GM18519 (cell line): Measurements from ENCODE around the gene CHST9.
"Not testable (repeated sequence)": the region's sequence is repeated elsewhere in the genome, so short reads cannot be mapped to it uniquely, and the experiment has no call there.

ENCODE experiments used
- ATAC-seq: cut with Tn5 transposase; IDR thresholded peaks from one replicate; pipeline ENCODE4 v1.9.1; 2021; ENCODE audit warnings: mild to moderate bottlenecking, moderate library complexity; ENCODE audit not compliant: unreplicated experiment, low FRiP score

Gene CHST9, protein sequence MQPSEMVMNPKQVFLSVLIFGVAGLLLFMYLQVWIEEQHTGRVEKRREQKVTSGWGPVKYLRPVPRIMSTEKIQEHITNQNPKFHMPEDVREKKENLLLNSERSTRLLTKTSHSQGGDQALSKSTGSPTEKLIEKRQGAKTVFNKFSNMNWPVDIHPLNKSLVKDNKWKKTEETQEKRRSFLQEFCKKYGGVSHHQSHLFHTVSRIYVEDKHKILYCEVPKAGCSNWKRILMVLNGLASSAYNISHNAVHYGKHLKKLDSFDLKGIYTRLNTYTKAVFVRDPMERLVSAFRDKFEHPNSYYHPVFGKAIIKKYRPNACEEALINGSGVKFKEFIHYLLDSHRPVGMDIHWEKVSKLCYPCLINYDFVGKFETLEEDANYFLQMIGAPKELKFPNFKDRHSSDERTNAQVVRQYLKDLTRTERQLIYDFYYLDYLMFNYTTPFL

DNA sequence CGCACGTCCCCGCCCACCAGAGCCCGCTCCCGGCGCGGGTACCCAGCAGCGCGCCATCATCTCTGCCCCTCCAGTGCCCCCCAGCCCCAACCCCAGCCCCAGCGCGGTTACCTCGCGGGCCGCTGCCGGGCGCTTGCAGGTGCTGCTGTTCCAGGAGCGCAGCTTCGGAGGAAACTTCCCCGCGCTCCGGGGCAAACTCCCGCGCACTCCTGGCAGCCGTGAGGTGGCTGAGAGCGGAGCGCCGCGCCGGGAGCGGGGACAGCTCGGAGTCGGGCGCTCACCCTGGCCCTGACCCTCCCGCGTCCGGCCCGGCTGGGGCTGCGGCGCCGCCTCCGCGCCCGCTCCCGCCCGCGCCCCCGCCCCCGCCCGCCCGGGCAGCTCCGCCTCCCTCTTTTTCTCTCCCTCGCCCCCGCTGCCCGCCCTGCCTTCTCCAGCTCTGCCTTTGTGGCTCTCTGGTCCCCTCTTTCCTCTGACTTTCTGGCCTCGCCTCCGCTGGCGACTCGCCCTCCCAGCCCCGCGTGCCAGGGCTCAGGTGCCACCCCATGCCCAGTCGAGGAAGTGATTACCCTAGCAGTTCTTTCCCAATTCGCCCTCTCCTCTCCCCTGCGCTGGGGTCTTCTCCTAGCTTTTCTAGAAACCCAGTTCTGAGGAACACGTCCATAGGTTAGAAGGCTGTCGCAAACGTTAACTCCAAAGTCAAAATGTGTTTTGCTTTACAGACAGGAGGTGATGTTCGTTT lies at the start of gene CHST9:
Gene CHST9, minus strand, starts transcription at position 284 of the 739 bp plus-strand sequence. CDS start 42,499 bp downstream, outside the sequence.
- ATAC-seq, result no peak

DNA sequence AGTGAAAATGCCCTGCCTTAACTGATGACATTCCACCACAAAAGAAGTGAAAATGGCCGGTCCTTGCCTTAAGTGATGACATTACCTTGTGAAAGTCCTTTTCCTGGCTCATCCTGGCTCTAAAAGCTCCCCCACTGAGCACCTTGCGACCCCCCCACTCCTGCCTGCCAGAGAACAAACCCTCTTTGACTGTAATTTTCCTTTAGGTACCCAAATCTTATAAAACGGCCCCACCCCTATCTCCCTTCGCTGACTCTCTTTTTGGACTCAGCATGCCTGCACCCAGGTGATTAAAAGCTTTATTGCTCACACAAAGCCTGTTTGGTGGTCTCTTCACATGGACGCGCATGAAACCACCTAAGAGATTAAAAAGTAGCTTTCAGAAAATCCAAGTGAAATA lies 47.2 kb upstream of the CHST9 start:
- not testable (repeated sequence) for ATAC-seq

DNA sequence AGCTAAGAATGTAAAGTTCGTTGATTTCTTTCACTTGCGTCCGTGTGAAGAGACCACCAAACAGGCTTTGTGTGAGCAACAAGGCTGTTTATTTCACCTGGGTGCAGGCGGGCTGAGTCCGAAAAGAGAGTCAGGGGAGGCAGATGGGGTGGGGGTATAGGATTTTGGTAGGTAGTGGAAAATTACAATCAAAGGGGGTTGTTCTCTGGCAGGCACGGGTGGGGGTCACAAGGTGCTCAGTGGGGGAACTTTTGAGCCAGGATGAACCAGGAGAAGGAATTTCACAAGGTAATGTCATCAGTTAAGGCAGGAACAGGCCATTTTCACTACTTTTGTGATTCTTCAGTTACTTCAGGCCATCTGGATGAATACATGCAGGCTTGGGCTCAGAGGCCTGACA lies 46.6 kb upstream of the CHST9 start:
- ATAC-seq, result not testable (repeated sequence)

DNA sequence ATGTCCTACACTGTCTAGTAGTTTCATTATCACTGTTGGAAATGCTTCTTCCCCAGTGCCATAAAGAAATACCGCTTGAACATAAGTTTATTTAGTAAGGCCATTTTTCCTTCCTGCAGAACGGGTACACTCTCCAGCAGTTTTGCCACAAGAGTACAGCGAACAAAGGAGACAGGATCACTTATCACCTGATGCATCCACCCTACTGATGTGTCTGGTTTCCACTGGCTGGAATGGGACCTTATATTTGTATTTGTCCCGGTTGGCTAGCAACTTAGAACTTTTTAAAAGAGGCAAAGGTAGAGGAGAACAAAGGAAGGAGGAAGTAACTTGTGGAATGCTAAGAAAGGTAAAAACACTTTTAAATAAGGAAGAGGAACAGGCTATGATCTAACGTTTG lies 46.1 kb upstream of the CHST9 start:
- ATAC-seq, result not testable (repeated sequence)

DNA sequence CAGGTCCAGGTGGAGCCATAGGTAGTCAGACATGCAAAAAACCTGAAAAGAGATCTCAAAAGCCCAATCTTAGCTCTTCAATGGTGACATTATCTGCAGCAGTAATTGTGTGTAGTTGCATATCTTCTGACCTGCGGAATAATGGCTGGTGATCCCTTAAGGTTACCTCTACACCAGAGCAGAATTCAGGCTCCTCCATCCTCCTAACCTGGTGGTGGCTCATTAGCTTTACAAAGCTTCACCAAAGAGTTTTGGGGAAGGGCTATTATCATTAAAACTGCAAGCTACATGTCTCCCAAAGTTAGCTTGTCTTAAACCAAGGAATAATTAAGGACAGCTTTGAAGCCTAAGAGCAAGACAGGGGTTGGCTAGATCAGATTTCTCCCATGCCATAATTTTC lies 42.6 kb upstream of the CHST9 start:
- no peak for ATAC-seq

DNA sequence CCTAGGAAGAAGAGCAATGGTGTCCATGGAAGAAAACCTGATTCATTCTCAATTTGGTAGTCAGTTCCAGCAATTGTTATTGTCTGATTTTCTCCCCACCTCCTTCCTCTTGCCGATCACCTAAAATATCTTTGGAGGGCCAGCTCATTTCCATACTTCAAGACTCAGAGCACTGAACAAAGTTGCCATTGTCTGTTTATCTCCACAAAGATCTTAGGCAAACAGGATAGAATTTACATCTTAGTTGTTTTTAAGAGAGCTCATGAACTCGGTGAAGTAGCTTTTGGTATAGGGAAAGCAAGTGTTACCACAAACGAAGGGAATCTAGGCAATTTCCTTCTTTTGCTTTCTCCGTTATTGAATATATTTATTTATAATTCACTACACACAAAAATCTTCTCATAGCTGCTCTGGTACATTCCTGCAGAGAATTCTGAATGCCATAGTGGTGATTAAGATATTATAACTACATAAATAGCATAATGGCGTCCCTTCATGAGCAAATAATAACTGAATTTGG lies 41.5 kb upstream of the CHST9 start:
- no peak for ATAC-seq

DNA sequence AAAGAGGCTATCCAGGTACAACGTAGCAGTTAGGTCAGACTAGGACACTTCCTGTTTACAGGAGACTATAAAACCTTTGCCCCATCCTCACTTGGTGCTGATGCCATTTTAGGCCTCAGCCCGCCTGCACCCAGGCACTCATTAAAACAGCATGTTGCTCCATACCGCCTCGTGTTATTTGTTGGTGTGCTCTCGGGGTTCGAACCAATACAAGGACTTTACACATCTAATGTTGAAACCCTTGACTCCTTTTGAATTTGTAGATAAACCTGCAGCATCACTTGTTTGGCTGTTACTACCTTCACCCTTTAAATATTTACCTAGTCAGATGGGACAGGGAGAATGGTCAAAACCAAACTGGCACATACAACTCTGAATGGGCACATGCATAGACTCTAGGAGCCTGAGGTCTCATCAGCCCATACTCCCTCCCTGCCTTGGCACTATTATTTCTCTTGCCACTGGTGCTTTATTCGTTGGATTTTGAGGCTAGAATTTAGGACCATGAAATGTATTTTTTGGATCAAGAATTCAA lies 40.9 kb upstream of the CHST9 start:
- no peak for ATAC-seq

DNA sequence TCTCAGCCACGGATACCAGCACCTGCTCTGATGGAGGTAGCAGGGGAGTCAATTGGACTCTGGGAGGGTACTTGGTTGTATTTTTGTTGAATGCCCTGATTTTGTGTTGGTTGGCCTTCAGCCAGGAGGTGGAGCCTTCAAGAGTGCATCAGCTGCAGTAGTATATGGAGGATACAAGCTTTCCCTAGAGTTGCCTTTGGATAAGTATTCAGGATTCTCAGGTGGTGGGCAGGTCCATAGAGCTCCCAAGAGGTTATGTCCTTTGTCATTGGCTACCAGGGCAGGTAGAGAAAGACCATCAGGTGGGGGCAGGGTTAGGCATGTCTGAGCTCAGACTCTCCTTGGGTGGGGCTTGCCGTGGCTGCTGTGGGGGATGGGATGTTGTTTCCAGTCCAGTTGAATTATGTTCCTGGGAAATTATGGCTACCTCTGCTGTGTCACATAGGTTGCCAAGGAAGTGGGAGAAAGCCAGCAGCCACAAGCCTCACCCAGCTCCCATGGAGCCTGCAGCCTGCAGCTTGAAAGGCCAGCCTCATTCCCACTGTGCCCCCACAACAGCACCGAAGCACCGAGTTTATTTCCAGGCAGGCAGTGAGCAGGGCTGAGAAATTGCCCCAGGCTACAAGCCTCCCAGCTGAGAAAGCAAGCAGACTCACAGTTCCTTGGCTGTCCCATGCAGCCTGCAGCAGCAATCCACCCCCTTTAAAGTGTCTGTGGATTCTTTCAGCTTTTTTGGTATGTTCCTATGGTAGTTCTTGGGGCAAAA lies 38.6 kb upstream of the CHST9 start:
- ATAC-seq, result no peak

DNA sequence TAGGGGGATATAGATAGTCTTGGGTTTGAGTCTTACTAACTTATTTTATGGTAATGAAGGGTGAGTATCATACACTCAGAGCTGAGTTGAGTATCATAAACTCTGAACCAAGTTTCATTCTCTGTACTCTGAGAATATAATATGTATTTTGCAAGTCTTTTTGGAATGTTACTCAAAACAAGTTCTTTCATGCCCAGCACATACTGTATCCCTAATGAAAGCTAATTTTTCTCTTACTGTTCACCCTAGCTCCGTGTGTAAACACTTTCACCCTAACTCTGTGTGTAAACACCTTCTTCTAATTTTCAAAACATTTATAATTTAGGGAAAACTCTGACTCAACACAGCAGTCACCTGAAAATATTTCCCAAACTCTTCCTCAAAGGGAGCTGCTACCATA lies 29.7 kb upstream of the CHST9 start:
- ATAC-seq, result no peak

DNA sequence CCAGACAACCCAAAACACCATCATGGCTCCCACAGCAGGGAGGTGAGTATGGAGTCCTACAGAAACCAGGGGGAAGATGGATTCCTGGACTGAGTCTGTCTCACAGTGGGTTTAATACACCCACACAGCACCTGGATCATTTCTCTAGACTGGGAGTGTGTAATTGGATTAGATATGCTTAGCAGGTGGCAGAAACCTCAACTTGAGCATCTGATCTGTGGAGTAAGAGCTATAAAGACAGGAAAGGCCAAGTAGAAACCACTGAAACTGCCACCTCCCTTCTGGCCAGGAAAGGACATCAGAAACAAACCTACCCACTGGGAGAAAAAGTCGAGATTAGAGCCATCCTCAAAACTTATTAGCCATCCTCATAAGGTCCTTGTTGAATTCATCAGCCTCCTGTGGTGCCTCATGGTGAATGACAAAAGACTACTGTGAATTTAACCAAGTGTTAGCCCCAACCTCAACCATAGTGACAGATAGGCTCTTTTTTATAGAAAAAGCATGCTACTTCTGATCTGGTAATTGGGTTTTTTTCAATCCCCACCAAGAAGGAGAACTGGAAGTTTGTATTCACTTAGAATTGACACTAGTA lies 28.1 kb upstream of the CHST9 start:
- no peak for ATAC-seq

DNA sequence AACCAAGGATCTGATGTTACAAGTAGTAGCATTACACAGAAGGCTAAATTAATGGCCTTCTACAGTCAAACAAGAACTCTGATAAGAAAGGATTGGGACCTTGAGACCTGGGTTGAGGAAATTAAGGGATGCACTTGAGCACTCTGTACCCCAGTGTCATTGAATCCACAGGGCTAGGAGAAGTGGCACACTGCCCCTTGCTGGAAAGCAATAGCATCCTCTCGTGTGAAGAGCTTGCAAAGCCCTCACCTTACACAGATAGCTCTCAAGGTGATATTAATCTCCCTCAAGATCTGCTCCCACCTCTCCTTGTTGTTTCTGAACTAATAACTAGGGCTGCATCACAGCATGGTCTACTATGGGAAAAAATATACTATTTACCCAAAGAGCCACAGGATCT lies 26.5 kb upstream of the CHST9 start:
- no peak for ATAC-seq

DNA sequence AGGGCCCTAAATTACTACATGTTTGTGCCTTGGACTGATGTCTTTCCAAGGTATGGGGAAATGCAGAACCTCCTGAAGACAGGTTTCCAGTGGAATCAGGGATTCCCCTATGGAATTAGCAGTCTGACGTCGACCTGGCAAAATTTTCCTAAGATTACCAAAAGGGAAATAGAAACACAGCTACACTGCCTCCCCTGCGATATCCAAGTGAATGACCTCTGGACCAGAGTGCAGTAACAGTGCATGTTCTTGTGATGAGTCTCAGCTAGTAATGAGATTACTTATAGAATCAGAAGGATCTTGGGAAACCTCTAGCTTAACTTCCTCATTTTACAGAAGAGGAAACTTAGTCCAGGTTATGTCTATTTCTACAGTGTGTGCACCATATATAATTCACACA lies 21.3 kb upstream of the CHST9 start:
- no peak for ATAC-seq

DNA sequence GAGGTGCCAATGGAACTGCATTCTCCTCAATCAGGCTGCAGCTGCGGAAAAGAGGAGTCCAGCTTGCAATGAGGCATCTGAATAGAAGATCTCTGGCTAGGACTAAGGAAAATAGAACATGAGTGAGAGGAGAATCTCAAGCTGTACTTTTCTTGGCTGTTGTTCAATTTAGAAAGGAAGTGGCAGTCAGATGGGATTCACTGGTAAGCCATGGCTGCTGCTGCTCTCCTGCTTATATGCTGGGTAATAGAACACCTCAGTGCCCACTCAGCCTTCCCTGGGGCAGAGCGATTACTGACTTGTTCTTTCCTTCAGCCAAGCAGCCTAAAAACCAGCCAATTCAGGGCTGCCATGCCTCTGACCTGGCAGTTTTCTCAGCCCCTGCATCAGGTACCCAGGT lies 17.6 kb upstream of the CHST9 start:
- no peak for ATAC-seq

DNA sequence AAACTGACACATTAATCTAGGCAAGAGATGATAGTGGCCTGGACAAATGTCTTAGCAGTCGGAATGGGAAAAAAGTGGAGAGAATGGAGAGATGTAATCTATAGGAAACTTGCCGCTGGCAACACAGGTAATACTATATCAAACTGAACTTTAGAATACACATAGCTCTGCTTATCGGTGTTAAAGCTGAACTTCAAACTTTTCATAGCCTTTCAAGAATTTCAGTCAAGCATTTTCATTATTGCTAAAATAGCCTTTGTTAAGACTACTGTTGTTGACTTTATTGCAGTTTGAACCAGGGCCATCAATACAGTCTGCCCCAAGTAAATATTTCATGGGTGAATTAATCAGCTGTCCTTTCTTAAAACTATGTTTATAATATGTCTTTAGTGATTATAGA lies 12.9 kb upstream of the CHST9 start:
- ATAC-seq, result no peak

DNA sequence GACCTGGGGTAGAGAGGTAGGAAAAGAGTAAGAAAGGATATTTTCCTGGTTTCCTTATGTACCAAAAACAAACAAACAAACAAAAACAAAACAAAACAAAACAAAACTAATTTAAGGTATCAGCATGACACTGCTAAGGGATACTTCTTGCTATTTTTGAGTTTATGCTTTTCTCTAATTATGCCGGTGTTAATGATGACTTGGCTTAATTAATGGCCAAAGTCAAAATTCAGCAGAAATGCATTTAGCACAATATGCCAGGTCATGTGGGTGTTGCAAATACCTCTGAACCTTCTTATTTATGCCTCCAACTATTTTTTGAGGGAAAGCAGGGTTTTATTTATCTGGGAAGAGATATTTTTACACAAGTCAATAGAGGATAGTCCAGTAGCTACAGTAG lies 3.2 kb upstream of the CHST9 start:
- ATAC-seq, result no peak

DNA sequence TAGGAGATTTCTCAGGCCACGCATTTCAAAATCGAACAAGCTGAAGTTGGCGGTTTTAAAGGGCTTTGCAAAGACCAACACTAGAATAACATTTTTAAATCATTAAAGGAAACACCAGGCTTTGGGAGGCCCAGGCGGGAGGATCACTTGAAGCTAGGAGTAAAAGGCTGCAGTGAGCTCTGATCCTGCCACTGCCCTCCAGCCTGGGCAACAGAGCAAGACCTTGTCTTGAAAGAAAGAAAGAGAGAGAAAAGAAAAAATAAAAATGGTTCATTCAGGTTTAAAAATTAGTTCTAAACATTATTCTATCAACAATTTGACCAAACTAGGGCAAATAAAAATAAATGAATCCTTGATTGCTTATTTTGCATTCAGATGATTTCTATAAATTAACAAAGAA lies 789 bp upstream of the CHST9 start:
- ATAC-seq, result no peak

DNA sequence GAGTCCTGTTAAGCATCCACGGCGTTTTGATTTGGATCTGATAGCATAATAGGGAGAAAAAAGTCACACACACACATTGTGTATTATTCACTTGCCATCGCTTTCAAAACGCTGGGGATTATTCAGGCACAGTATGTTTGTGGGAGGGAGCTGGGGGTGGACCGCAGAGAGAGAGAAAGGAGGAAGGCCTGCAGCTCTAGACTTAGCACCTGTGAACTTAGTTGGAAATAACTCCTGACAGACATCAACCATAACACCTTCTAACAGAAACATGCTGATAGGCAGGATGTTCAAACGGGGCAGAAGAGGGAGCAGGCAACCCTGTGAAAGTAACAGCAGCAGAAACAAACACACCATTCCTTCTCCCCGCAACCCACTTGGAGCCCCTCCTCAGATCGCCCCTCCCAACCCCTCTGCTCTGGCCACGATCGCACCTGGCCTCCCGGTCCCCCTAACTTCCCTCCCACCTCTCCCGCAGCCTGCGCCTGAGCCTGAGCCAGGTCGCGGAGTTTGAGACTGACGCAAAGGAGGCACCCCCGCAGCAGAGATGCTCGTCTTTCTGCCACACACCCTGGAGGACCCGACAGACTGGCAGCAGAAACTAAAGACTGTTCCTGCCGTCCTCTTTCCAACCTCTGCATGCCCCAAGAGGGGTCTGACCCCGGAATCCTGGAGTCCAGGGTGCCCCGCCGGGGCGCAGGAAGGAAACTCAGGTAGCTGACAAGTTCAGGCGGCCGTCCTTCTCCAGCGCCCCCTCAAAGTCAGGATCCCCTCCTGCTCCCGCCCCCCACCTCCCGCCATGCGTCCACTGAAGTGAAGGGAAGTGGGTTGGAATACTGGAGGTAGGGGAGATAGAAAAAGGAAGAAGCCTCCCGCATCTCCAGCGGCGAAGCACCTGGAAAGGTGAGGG lies 738 bp downstream of the CHST9 start:
- no peak for ATAC-seq

DNA sequence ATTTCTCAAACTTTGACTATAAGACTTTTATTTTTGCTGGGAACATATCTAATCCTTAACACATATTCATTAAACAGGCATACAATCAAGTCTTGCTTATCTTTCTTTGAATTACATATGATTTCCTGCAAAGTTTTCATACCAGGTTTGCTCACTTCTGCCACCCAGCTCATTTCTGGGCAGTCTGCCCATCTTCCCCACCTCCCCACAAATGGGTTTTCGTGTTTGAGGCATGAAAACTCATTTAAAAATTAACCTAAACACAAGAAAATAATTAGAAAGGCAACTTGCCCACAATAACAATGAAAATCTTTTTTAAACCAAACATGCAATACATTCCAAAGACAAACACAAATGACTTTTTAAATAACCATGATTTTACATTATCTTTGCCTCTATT lies 3.4 kb downstream of the CHST9 start:
- ATAC-seq, result no peak

DNA sequence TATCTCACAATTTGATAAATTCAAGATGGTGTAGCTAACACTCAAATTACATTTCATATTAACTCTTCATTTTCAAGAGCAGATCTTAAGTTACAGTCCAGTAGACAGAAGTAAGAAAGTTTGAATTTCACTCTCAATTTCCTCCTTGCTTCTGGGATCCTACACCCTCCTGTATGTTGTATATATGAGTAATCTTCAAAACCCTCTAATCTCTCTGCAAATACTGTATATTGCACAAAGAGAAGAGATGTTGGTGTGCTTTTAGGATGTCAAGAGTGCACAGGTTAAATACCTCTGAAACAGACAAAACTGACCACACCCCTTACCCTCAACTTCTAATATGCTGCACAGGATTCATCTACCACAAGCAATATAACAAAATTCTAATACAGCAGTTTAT lies 6.7 kb downstream of the CHST9 start:
- ATAC-seq, result no peak
